Ishikawa (cell line): ENCODE data around the gene POLR3E.

Source experiments
- EP300 ChIP-seq: IDR thresholded peaks from 2 replicates; pipeline ENCODE4 v1.6.1; 2012; ENCODE audit warnings: borderline replicate concordance
- REST ChIP-seq: IDR thresholded peaks from 2 replicates; pipeline ENCODE4 v1.6.1; 2012; ENCODE audit warnings: low read depth, mild to moderate bottlenecking
- TAF1 ChIP-seq: IDR thresholded peaks from 2 replicates; pipeline ENCODE4 v1.6.1; 2012; ENCODE audit warnings: low read depth, mild to moderate bottlenecking
- YY1 ChIP-seq: IDR thresholded peaks from 2 replicates; pipeline ENCODE4 v1.6.1; 2012; ENCODE audit warnings: low read depth
- ZBTB7A ChIP-seq: IDR thresholded peaks from 2 replicates; pipeline ENCODE4 v1.6.1; 2012; ENCODE audit warnings: low read depth

GRCh38 chr16:22342082-22342481 is 44.9 kb downstream of the POLR3E start:
- no peak for TF ChIP-seq YY1
- TF ChIP-seq ZBTB7A = no peak
- no peak for TF ChIP-seq REST
- TF ChIP-seq EP300 = no peak
- no peak for TF ChIP-seq TAF1
